K562 (cell line): ENCODE measurements around the gene CCNY. TPM values are rescaled to one million over a fixed set of nuclear protein-coding genes. Genes with fewer than 3 reads are reported as not detected.

ENCODE experiments used
- BCL6 ChIP-seq: fragments of 250-450 bp; sonication (Bioruptor Pico); IDR thresholded peaks from 2 replicates; pipeline ENCODE4 v1.4.0; 2020
- EWSR1 ChIP-seq: fragments of 450-650 bp; IDR thresholded peaks from 2 replicates; pipeline ENCODE4 v1.6.1; 2018; ENCODE audit warnings: borderline replicate concordance, mild to moderate bottlenecking, low read depth, moderate library complexity; ENCODE audit not compliant: partially characterized antibody
- HMGN3 ChIP-seq: IDR thresholded peaks from 2 replicates; pipeline ENCODE4 v1.6.1; 2011; ENCODE audit warnings: borderline replicate concordance, low read depth, mild to moderate bottlenecking, mixed read lengths, low read length; ENCODE audit not compliant: insufficient read length; ENCODE audit errors: extremely low read depth
- HOXB6 ChIP-seq: fragments of 250-450 bp; sonication (Bioruptor Pico); IDR thresholded peaks from 2 replicates; pipeline ENCODE4 v1.5.1; 2022; ENCODE audit warnings: mild to moderate bottlenecking, borderline replicate concordance
- NFRKB ChIP-seq: fragments of 450-650 bp; IDR thresholded peaks from 2 replicates; pipeline ENCODE4 v1.6.1; 2016; ENCODE audit warnings: low read depth
- NFYB ChIP-seq: IDR thresholded peaks from 2 replicates; pipeline ENCODE4 v1.6.1; 2011; ENCODE audit warnings: mild to moderate bottlenecking, moderate library complexity; ENCODE audit not compliant: insufficient read length; ENCODE audit errors: extremely low read depth
- PCBP2 ChIP-seq: fragments of 200-400 bp; formaldehyde crosslinking; IDR thresholded peaks from 2 replicates; pipeline ENCODE4 v1.6.1; 2018; ENCODE audit warnings: low read length, low read depth, mild to moderate bottlenecking, moderate library complexity; ENCODE audit not compliant: poor library complexity, severe bottlenecking
- RNF2 ChIP-seq: sonication (generic); IDR thresholded peaks from 2 replicates; pipeline ENCODE4 v1.6.1; 2016
- SETDB1 ChIP-seq: IDR thresholded peaks from one replicate; pipeline ENCODE4 v1.6.1; 2012; ENCODE audit warnings: low read length, control low read depth, inconsistent platforms
- TAF1 ChIP-seq: IDR thresholded peaks from 2 replicates; pipeline ENCODE4 v1.6.1; 2011; ENCODE audit warnings: mild to moderate bottlenecking, low read length, moderate library complexity; ENCODE audit not compliant: insufficient read depth, control insufficient read depth, severe bottlenecking; ENCODE audit errors: extremely low read depth
- ZNF551 ChIP-seq: fragments of 250-450 bp; sonication (Bioruptor Pico); IDR thresholded peaks from 2 replicates; pipeline ENCODE4 v1.5.0; 2021; ENCODE audit warnings: mild to moderate bottlenecking, moderate library complexity
- polyA plus RNA-seq, 8 experiments: library from polyadenylated mRNA; depleted of rRNA in 4 of 8; stranded (reverse) in 5 of 8; unstranded in 3 of 8; fragments of >200 nt; fragmentation: Nextera tagmentation in 2 of 8; fragmentation: Illumina TruSeq in 1 of 8; extraction: Ambion mirVana in 2 of 8; extraction: Trizol in 1 of 8; gene quantifications; 2 replicates each; pipeline versions ENCODE4 v1.2.1 to v1.2.3, GENCODE V29; 2011 to 2014; ENCODE audit warnings: inconsistent platforms in 1 of 8, missing spikeins in 1 of 8
- total RNA-seq, 7 experiments: library from RNA; depleted of rRNA in 6 of 7; stranded (reverse); fragments of >200 nt in 6 of 7; fragmentation: Illumina TruSeq in 2 of 7; extraction: Trizol in 2 of 7; gene quantifications; 2 replicates each; pipeline versions ENCODE4 v1.2.1 to v1.2.3, GENCODE V29; 2011 to 2021; ENCODE audit warnings: low replicate concordance in 1 of 7
- TF ChIP-seq, protein P1 (sequence below): fragments of 150-350 bp; IDR thresholded peaks from 2 replicates; pipeline ENCODE4 v1.6.1; 2014; ENCODE audit warnings: low read depth, mild to moderate bottlenecking, low read length, borderline replicate concordance
- TF ChIP-seq, protein P2 (sequence below): sonication (generic); formaldehyde crosslinking; IDR thresholded peaks from 2 replicates; pipeline ENCODE4 v1.8.1; 2022; ENCODE audit warnings: missing genetic modification reagents
- TF ChIP-seq, protein P3 (sequence below), 2 experiments: fragments of 150-350 bp in 1 of 2; IDR thresholded peaks; 2 replicates each; pipeline ENCODE4 v1.6.1; 2012 to 2016; ENCODE audit warnings: low read depth in 2 of 2, low read length in 2 of 2, mild to moderate bottlenecking in 1 of 2, moderate library complexity in 1 of 2
- TF ChIP-seq, protein P4 (sequence below), 2 experiments: IDR thresholded peaks; 2 replicates each; pipeline ENCODE4 v1.6.1; 2012; ENCODE audit warnings: improper control_type of control experiment in 2 of 2, low read depth in 2 of 2, low read length in 2 of 2, borderline replicate concordance in 1 of 2

CCNY gene
- total and polyA plus RNA-seq, 9 of the 15 experiments (the other 6 are each of a cell fraction or from before 2014, with no cell fraction given): 8.4 to 109 (median 38.6) TPM

DNA sequence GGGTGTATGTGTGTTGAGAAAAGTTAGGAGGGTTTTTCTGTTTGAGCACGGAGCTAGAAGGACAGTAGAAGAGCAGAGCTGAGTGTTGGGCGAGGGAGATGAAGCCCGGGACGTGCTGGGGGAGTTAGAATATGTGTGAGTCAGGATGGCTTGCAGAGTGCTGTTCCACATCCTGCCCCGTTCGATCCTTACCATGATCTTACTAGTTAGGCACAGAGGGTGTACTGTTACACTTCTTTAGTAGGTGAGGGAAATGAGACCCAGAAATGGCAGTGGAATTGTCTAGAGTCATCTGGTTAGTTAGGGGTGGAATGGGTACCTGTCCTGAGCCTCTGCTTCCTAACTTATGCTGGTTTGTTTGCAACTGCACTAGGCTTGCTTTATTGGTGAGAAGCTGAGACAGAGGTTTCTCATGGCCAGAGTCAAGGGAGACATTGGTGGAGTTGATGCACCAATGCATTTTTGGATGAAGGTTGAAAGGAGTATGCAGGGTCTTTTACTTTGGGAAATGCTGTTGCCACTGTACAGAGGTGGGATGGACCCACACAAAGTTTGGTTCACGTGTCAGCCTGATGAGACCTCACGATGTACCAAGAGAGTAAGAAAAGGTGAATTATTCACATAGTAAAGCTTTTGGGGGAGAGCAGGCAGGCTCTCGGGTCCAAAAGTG lies 42.4 kb downstream of the CCNY start (continued):
- TF ChIP-seq, protein P1, sequence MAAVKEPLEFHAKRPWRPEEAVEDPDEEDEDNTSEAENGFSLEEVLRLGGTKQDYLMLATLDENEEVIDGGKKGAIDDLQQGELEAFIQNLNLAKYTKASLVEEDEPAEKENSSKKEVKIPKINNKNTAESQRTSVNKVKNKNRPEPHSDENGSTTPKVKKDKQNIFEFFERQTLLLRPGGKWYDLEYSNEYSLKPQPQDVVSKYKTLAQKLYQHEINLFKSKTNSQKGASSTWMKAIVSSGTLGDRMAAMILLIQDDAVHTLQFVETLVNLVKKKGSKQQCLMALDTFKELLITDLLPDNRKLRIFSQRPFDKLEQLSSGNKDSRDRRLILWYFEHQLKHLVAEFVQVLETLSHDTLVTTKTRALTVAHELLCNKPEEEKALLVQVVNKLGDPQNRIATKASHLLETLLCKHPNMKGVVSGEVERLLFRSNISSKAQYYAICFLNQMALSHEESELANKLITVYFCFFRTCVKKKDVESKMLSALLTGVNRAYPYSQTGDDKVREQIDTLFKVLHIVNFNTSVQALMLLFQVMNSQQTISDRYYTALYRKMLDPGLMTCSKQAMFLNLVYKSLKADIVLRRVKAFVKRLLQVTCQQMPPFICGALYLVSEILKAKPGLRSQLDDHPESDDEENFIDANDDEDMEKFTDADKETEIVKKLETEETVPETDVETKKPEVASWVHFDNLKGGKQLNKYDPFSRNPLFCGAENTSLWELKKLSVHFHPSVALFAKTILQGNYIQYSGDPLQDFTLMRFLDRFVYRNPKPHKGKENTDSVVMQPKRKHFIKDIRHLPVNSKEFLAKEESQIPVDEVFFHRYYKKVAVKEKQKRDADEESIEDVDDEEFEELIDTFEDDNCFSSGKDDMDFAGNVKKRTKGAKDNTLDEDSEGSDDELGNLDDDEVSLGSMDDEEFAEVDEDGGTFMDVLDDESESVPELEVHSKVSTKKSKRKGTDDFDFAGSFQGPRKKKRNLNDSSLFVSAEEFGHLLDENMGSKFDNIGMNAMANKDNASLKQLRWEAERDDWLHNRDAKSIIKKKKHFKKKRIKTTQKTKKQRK: no peak
- TF ChIP-seq RNF2 (no peak), HMGN3 (no peak), ZNF551 (CRISPR knock-in tag) (no peak), PCBP2 (no peak), EWSR1 (no peak), BCL6 (no peak), NFRKB (peak; percentile 69; the same call in 1 of the 2 replicates), NFYB (no peak), HOXB6 (CRISPR knock-in tag) (no peak), SETDB1 (peak; percentile 18), TAF1 (no peak)
- TF ChIP-seq, protein P2, sequence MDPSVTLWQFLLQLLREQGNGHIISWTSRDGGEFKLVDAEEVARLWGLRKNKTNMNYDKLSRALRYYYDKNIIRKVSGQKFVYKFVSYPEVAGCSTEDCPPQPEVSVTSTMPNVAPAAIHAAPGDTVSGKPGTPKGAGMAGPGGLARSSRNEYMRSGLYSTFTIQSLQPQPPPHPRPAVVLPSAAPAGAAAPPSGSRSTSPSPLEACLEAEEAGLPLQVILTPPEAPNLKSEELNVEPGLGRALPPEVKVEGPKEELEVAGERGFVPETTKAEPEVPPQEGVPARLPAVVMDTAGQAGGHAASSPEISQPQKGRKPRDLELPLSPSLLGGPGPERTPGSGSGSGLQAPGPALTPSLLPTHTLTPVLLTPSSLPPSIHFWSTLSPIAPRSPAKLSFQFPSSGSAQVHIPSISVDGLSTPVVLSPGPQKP (CRISPR knock-in tag): no peak
- TF ChIP-seq, protein P3, sequence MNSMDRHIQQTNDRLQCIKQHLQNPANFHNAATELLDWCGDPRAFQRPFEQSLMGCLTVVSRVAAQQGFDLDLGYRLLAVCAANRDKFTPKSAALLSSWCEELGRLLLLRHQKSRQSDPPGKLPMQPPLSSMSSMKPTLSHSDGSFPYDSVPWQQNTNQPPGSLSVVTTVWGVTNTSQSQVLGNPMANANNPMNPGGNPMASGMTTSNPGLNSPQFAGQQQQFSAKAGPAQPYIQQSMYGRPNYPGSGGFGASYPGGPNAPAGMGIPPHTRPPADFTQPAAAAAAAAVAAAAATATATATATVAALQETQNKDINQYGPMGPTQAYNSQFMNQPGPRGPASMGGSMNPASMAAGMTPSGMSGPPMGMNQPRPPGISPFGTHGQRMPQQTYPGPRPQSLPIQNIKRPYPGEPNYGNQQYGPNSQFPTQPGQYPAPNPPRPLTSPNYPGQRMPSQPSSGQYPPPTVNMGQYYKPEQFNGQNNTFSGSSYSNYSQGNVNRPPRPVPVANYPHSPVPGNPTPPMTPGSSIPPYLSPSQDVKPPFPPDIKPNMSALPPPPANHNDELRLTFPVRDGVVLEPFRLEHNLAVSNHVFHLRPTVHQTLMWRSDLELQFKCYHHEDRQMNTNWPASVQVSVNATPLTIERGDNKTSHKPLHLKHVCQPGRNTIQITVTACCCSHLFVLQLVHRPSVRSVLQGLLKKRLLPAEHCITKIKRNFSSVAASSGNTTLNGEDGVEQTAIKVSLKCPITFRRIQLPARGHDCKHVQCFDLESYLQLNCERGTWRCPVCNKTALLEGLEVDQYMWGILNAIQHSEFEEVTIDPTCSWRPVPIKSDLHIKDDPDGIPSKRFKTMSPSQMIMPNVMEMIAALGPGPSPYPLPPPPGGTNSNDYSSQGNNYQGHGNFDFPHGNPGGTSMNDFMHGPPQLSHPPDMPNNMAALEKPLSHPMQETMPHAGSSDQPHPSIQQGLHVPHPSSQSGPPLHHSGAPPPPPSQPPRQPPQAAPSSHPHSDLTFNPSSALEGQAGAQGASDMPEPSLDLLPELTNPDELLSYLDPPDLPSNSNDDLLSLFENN (IDR thresholded peaks at IDR 0.05; ENCODE audit: low read depth in 2 of 2, low read length in 2 of 2): 0 out of 4 replicates have a peak, but pooled peaks of 1 of the 2 experiments have one; percentile 36
- TF ChIP-seq, protein P4, sequence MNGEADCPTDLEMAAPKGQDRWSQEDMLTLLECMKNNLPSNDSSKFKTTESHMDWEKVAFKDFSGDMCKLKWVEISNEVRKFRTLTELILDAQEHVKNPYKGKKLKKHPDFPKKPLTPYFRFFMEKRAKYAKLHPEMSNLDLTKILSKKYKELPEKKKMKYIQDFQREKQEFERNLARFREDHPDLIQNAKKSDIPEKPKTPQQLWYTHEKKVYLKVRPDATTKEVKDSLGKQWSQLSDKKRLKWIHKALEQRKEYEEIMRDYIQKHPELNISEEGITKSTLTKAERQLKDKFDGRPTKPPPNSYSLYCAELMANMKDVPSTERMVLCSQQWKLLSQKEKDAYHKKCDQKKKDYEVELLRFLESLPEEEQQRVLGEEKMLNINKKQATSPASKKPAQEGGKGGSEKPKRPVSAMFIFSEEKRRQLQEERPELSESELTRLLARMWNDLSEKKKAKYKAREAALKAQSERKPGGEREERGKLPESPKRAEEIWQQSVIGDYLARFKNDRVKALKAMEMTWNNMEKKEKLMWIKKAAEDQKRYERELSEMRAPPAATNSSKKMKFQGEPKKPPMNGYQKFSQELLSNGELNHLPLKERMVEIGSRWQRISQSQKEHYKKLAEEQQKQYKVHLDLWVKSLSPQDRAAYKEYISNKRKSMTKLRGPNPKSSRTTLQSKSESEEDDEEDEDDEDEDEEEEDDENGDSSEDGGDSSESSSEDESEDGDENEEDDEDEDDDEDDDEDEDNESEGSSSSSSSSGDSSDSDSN (IDR thresholded peaks at IDR 0.05; ENCODE audit: borderline replicate concordance in 1 of 2, low read depth in 2 of 2, low read length in 2 of 2): 0 out of 4 replicates have a peak, but pooled peaks of 1 of the 2 experiments have one; percentile 38
